B cell (primary cell): ENCODE data around the gene CDC42. TPM values are rescaled to one million over a fixed set of nuclear protein-coding genes. Genes with fewer than 3 reads are reported as not detected.

Source experiments
- ATAC-seq: fragments of 200-7000 bp; cut with Tn5 transposase; one replicate; pipeline ENCODE4 v1.10.0; 2021; ENCODE audit warnings: low read depth, mild to moderate bottlenecking, moderate number of reproducible peaks, moderate library complexity
- CTCF ChIA-PET: fragments of 350-600 bp; sonication (Branson Sonifier 250); formaldehyde crosslinking; loops from one replicate; lab custom pipeline; 2021; ENCODE audit warnings: antibody characterized with exemption, inconsistent platforms; lab: Charles Lee
- POLR2A ChIA-PET: fragments of 350-600 bp; sonication (Branson Sonifier 250); formaldehyde crosslinking; loops from one replicate; lab custom pipeline; 2021; ENCODE audit warnings: antibody characterized with exemption; lab: Charles Lee
- DNase-seq: peaks from one replicate; pipeline ENCODE4 v3.0.0; 2013
- H2AFZ ChIP-seq: 2 replicates; pipeline ENCODE4 v1.6.1; 2012; ENCODE audit warnings: mild to moderate bottlenecking, low read depth, low read length; ENCODE audit not compliant: insufficient read depth, poor library complexity, severe bottlenecking
- H3K27ac ChIP-seq, 2 donors: 1 replicate in 1 of 2; 2 replicates in 1 of 2; pipeline ENCODE4 v1.5.1; 2012 to 2013; ENCODE audit warnings: low read length in 2 of 2, mild to moderate bottlenecking in 2 of 2, moderate library complexity in 1 of 2
- H3K27me3 ChIP-seq, 4 experiments: fragments of 200-600 bp in 1 of 4; sonication (generic) in 1 of 4; replicated peaks in 1 of 4; 1 replicate in 2 of 4; 2 replicates in 2 of 4; pipeline versions ENCODE4 v1.6.1 to v1.7.0; 2013 to 2016; ENCODE audit warnings: low read length in 3 of 4, mild to moderate bottlenecking in 2 of 4, mixed read lengths in 1 of 4, moderate library complexity in 1 of 4; ENCODE audit not compliant: insufficient read depth in 4 of 4, control insufficient read depth in 3 of 4; ENCODE audit errors: control extremely low read depth in 1 of 4
- H3K36me3 ChIP-seq, 2 experiments: replicated peaks in 1 of 2; 1 replicate in 1 of 2; 2 replicates in 1 of 2; pipeline versions ENCODE4 v1.6.1 to v1.7.1; 2013; ENCODE audit warnings: low read length in 1 of 2; ENCODE audit not compliant: insufficient read depth in 2 of 2, control insufficient read depth in 1 of 2; ENCODE audit errors: control extremely low read depth in 1 of 2, extremely low read depth in 1 of 2
- H3K4me1 ChIP-seq, 2 donors: fragments of 200-600 bp in 1 of 2; sonication (generic) in 1 of 2; 1 replicate in 1 of 2; 2 replicates in 1 of 2; pipeline versions ENCODE4 v1.5.1 to v1.6.1; 2013 to 2017; ENCODE audit warnings: low read length in 2 of 2; ENCODE audit not compliant: control insufficient read depth in 2 of 2, insufficient read depth in 2 of 2
- H3K4me2 ChIP-seq: replicated peaks from 2 replicates; pipeline ENCODE3; 2012; ENCODE audit warnings: mild to moderate bottlenecking, low read depth, low read length; ENCODE audit not compliant: poor library complexity, severe bottlenecking
- H3K4me3 ChIP-seq, 5 experiments: fragments of 200-600 bp in 1 of 5; sonication (generic) in 1 of 5; 1 replicate in 3 of 5; 2 replicates in 2 of 5; pipeline versions ENCODE4 v1.5.1 to v1.7.0; 2011 to 2016; ENCODE audit warnings: low read length in 4 of 5, mild to moderate bottlenecking in 4 of 5, low read depth in 2 of 5, control low read depth in 1 of 5, moderate library complexity in 1 of 5; ENCODE audit not compliant: insufficient read depth in 1 of 5; ENCODE audit errors: control extremely low read depth in 1 of 5, extremely low read depth in 1 of 5
- H3K79me2 ChIP-seq: fragments of 200-600 bp; sonication (generic); one replicate; pipeline ENCODE4 v1.6.0; 2016; ENCODE audit warnings: low read length; ENCODE audit not compliant: control insufficient read depth, insufficient read depth
- H3K9ac ChIP-seq: fragments of 200-600 bp; sonication (generic); 2 replicates; pipeline ENCODE4 v1.6.1; 2017; ENCODE audit warnings: mild to moderate bottlenecking, low read length, moderate library complexity
- H3K9me3 ChIP-seq, 3 donors: one replicate each; pipeline versions ENCODE4 v1.6.1 to v1.7.1; 2013; ENCODE audit warnings: low read length in 2 of 3; ENCODE audit not compliant: control insufficient read depth in 2 of 3, insufficient read depth in 1 of 3; ENCODE audit errors: control extremely low read depth in 1 of 3
- H4K20me1 ChIP-seq: 2 replicates; pipeline ENCODE4 v1.6.0; 2012; ENCODE audit warnings: mild to moderate bottlenecking, low read length; ENCODE audit not compliant: insufficient read depth, control insufficient read depth, poor library complexity, severe bottlenecking
- H3K27ac Mint-ChIP-seq: one replicate; pipeline ENCODE4 v1.8.0; 2021; ENCODE audit warnings: mixed read lengths
- H3K27me3 Mint-ChIP-seq: one replicate; pipeline ENCODE4 v1.8.0; 2021; ENCODE audit warnings: mixed read lengths
- H3K4me1 Mint-ChIP-seq: one replicate; pipeline ENCODE4 v1.8.0; 2021; ENCODE audit warnings: mixed read lengths
- H3K4me3 Mint-ChIP-seq: one replicate; pipeline ENCODE4 v1.8.0; 2021; ENCODE audit warnings: mixed read lengths
- H3K9me3 Mint-ChIP-seq: one replicate; pipeline ENCODE4 v1.8.0; 2022; ENCODE audit warnings: mixed read lengths; ENCODE audit not compliant: insufficient read depth
- CTCF ChIP-seq: fragments of 200-600 bp; IDR thresholded peaks from one replicate; pipeline ENCODE4 v1.8.0; 2022; ENCODE audit warnings: antibody characterized with exemption, mild to moderate bottlenecking
- EZH2 ChIP-seq: IDR thresholded peaks from 2 replicates; pipeline ENCODE4 v1.6.1; 2012; ENCODE audit warnings: borderline replicate concordance, low read depth, mild to moderate bottlenecking, moderate library complexity, low read length; ENCODE audit not compliant: insufficient read depth, poor library complexity, severe bottlenecking
- WGBS: methylation state at CpG from one replicate; pipeline ENCODE4 v1.1.5; 2013; ENCODE audit warnings: missing lambda C conversion rate; ENCODE audit not compliant: insufficient coverage; 5-methylcytosine and 5-hydroxymethylcytosine counted together
- intact Hi-C: fragments of 100-400 bp; cut with micrococcal nuclease; formaldehyde crosslinking; loops from one replicate; pipeline ENCODE4 v1.10.0; 2022
- polyA plus RNA-seq: library from polyadenylated mRNA; depleted of rRNA; stranded (reverse); fragments of >200 nt; gene quantifications from 2 replicates; pipeline ENCODE4 v1.2.3, GENCODE V29; 2012
- total RNA-seq, 2 donors: library from RNA; stranded (reverse); fragments of 120-200 nt in 1 of 2; gene quantifications; 1 replicate in 1 of 2; 2 replicates in 1 of 2; pipeline versions ENCODE4 v1.2.3 to v1.2.4, GENCODE V29; 2013 to 2022

The CDC42 gene
- total and polyA plus RNA-seq, 2 donors (not counting 1 experiment from before 2014, with no cell fraction given) = 111 to 202 TPM

- ChIA-PET POLR2A (no interaction called here), CTCF (no interaction called here)
- no peak overlapping the region for H3K4me3 Mint-ChIP-seq
- ATAC-seq (no peak), DNase-seq (no peak)
- no peaks in the 10 kb centered on the region for H3K9me3 Mint-ChIP-seq
- Histone ChIP-seq H3K27me3 (peaks cover 0 to under 1% (median 0%) of the 10 kb centered on the region in 4 experiments), H4K20me1 (no peaks in the 10 kb centered on the region), H2AFZ (no peak overlapping the region), H3K36me3 (no peaks in the 10 kb centered on the region), H3K4me1 (peaks cover 0 to 3% of the 10 kb centered on the region in 2 donors), H3K79me2 (no peaks in the 10 kb centered on the region), H3K27ac (no peak overlapping the region), H3K4me2 (no peak overlapping the region), H3K9ac (no peak overlapping the region), H3K9me3 (no peaks in the 10 kb centered on the region), H3K4me3 (no peak overlapping the region)
- no peaks in the 10 kb centered on the region for H3K4me1 Mint-ChIP-seq
- intact Hi-C loops = no loop called here
- WGBS = 61% methylated on average over 10 of the region's 12 CpGs
- TF ChIP-seq EZH2 (no peak), CTCF (no peak)
- no peaks in the 10 kb centered on the region for H3K27me3 Mint-ChIP-seq
- H3K27ac Mint-ChIP-seq = no peak overlapping the region
Observed at GRCh38 chr1:22128392-22128791, 75.9 kb downstream of the CDC42 start.

GRCh38 chr1:22129501-22130117 lies 77.1 kb downstream of the CDC42 start:
- no peak for ATAC-seq
- TF ChIP-seq CTCF (no peak), EZH2 (no peak)
- intact Hi-C loops = no loop called here
- no peak overlapping the region for H3K9ac ChIP-seq
- POLR2A ChIA-PET = no interaction called here
- H3K4me3 Mint-ChIP-seq = no peak overlapping the region
- peaks cover 0 to 7% (median 3%) of the 10 kb centered on the region in 4 experiments for H3K27me3 ChIP-seq
- no peak overlapping the region for H3K4me2 ChIP-seq
- no peak overlapping the region for H3K27ac ChIP-seq
- WGBS = 95% methylated on average over 29 of the region's 29 CpGs
- H3K36me3 ChIP-seq = no peaks in the 10 kb centered on the region
- peaks cover 0 to 3% of the 10 kb centered on the region in 2 donors for H3K4me1 ChIP-seq
- CTCF ChIA-PET = interaction anchor here (1.1 to 1.6 kb wide), 3 partner anchors 8 to 287 kb away, joined by 3 to 5 read pairs (median 4); no protein-coding TSS in a partner anchor
- DNase-seq = no peak
- H3K4me1 Mint-ChIP-seq = no peaks in the 10 kb centered on the region
- H3K27me3 Mint-ChIP-seq = peaks cover under 1% of the 10 kb centered on the region
- no peak overlapping the region for H2AFZ ChIP-seq
- H4K20me1 ChIP-seq = no peaks in the 10 kb centered on the region
- no peaks in the 10 kb centered on the region for H3K9me3 Mint-ChIP-seq
- H3K27ac Mint-ChIP-seq = no peak overlapping the region
- H3K79me2 ChIP-seq = no peaks in the 10 kb centered on the region
- no peak overlapping the region for H3K4me3 ChIP-seq
- H3K9me3 ChIP-seq = no peaks in the 10 kb centered on the region
